Right ventricle myocardium superior (tissue), 1 donor: ENCODE measurements around the gene ZSCAN23. TPM values are rescaled to one million over a fixed set of nuclear protein-coding genes. Genes with fewer than 3 reads are reported as not detected.

Experiments
- ATAC-seq: fragments of 200-7000 bp; cut with Tn5 transposase; one replicate; pipeline ENCODE4 v1.9.1; 2020; ENCODE audit warnings: mild to moderate bottlenecking; ENCODE audit not compliant: poor library complexity
- DNase-seq: peaks from one replicate; pipeline ENCODE4 v3.0.0-alpha.2; 2020
- intact Hi-C: fragments of 100-400 bp; cut with DNase I; formaldehyde crosslinking; loops from one replicate; pipeline ENCODE4 v1.11.2; 2022
- total RNA-seq: library from RNA; stranded (reverse); fragmentation: NEBNext Ultra II Directional; extraction: Animal tissue kit (Norgen Biotek cat#: 25700); gene quantifications from one replicate; pipeline ENCODE4 v1.2.1, GENCODE V29; 2021
- donor health status: DM: no; HTN: yes; CAD: no; lungs with severe emphysema.

ZSCAN23 gene
- total RNA-seq, 1 donor from 2014 or later, result 2.1 TPM

DNA sequence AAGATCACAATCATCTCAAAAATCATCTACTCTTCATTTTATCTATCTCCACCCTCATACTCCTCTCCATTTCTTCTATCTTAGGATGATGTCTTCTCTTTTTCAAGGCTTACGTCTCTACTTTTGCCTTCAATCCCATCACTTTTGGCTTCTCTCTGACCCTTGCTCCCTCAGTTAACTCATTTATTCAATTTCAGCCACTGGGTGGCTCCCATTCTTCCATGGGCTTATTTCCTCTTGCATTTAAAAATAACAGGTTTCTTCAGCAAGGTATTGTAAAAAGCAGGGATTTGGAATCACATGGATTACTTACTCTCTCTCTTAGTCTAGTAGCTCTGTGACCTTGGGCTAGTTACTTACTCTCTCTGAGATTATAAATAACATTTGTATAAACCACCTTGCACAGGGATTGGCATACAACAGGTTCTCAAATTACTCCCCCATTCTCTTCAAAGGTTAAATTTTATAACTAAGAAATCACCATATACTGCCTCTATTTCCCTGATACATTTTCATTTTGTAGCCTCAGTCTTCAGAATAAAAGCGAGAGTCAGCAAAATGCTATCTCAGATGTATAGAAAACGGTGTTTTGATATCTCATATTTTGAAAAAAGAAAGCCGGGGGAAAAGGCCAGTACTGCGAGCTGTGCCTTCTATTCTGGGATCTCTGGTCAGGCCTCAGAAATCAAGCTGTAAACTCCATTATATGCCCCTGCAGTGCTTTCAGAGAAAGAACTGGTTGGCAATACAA lies 49.2 kb downstream of the ZSCAN23 start:
- intact Hi-C loops, result no loop called here
- no peak for DNase-seq
- ATAC-seq, result no peak

DNA sequence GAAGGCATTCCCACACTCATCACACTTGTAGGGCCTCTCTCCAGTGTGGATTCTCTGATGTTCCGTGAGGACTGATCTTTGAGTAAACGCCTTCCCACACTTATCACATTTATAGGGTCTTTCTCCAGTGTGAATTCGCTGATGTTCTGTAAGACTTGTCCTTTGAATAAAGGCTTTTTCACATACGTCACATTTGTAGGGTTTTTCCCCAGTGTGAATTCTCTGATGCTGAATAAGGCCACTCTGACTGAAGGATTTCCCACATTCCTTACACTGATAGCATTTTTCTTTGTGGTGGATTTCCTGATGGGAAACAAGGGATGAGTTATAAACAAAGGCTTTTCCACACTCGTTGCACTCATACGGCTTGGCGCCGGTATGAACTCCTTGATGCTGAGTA lies 52.6 kb downstream of the ZSCAN23 start:
- no peak for DNase-seq
- ATAC-seq, result no peak
- intact Hi-C loops, result no loop called here

DNA sequence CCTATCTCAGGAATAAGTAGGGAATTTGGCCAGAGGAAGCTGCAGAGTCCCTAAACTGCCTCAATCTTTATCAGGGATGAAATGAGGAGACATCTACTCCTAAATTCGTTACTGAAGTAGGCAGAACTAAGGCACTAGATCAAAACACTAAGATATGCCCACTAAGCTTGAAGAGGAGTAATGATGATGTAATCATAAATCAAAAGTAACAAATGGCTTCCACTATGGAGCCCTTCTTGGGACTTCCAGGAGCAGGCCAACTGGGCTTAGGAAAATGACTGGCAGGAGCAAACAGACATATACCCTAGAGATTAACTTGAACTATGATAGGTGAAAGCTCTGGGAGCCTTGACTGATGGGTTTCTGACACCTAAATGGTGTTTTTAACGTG lies 59.2 kb downstream of the ZSCAN23 start:
- intact Hi-C loops, result no loop called here
- ATAC-seq (no peak), DNase-seq (no peak)

DNA sequence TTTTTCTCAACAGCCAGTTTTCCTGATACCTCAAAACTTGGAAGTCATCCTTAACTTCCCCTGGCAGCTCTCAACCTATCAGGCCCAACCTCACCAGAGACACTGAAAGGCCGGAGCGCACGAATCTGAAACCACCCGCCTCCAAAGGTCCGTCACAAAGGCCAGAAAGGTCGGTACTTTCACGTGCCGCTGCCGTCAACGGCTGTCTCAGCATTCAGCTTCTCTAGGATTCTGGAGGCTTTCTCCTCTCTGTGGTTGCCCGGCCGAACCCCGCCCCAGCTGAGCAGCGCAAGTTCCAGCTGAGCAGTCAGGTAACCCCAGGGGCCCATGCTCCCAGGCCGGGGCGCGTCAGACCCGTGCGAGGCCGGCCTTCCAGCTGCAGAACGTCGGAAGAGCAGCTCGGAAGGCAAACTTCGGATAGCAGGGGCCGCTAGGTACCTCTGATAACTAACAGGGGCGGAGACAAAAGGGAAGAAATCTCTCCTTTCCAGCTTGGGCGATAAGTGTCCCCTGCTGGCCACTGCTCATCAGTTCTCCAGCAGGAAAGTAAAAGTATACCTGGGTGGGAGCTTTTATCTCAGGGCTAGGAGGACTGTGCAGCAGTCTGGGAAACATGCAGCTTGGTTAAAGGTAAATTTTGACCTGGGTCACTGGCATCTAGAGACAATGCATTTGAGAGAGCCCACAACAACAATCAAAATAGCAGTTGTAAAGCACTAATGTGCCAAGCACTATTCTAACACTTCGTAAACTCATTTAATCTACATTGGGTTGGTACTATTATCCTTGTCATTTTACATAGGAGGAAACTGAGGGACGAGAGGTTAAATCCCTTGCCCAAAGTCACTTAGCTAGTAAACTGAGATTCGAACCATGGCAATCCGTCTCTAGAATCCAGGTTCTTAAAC lies 59.8 kb downstream of the ZSCAN23 start:
- DNase-seq (peak; percentile 91), ATAC-seq (peak; percentile 99)
- intact Hi-C loops, result no loop called here

Other genes with a start within 250 kb of the ZSCAN23 start
- gene ZSCAN9, start 218.2 kb downstream of the ZSCAN23 start, total RNA-seq, result 8.2 TPM
- gene ZKSCAN4, start 191.2 kb downstream of the ZSCAN23 start, total RNA-seq, result 2.6 TPM
- 5.1 TPM for gene NKAPL, start 184.2 kb downstream of the ZSCAN23 start, total RNA-seq
- gene ZSCAN26, start 176.3 kb downstream of the ZSCAN23 start, total RNA-seq, result 14.0 TPM
- 2.3 TPM for gene PGBD1, start 161.9 kb downstream of the ZSCAN23 start, total RNA-seq
- 8.1 TPM for gene ZSCAN31, start 107.3 kb downstream of the ZSCAN23 start, total RNA-seq
- 3.6 TPM for gene ZKSCAN3, start 93.5 kb downstream of the ZSCAN23 start, total RNA-seq
- gene ZSCAN12, start 43.7 kb downstream of the ZSCAN23 start, total RNA-seq, result 1.9 TPM
- not detected for gene GPX6, start 72.3 kb upstream of the ZSCAN23 start, total RNA-seq
- gene GPX5, start 82.4 kb upstream of the ZSCAN23 start, total RNA-seq, result not detected